Fibroblast of lung (primary cell): ENCODE measurements around the gene CXCR3. TPM values are rescaled to one million over a fixed set of nuclear protein-coding genes. Genes with fewer than 3 reads are reported as not detected.
"Not testable (repeated sequence)": the region's sequence is repeated elsewhere in the genome, so short reads cannot be mapped to it uniquely, and the experiment has no call there.

Experiments
- DNase-seq, 2 donors: peaks; one replicate each; pipeline versions ENCODE4 v3.0.0 to v3.0.0-alpha.2; 2010; ENCODE audit warnings: low read depth in 2 of 2
- H2AFZ ChIP-seq: 2 replicates; pipeline ENCODE4 v1.5.1; 2012; ENCODE audit warnings: low read length, control low read depth, inconsistent platforms
- H3K27ac ChIP-seq: 2 replicates; pipeline ENCODE4 v1.5.1; 2011; ENCODE audit warnings: low read length, control low read depth; ENCODE audit not compliant: insufficient read depth
- H3K27me3 ChIP-seq: 2 replicates; pipeline ENCODE4 v1.5.1; 2011; ENCODE audit warnings: mild to moderate bottlenecking, low read length; ENCODE audit not compliant: control insufficient read depth, insufficient read depth
- H3K36me3 ChIP-seq: 2 replicates; pipeline ENCODE4 v1.5.1; 2011; ENCODE audit warnings: low read length; ENCODE audit not compliant: control insufficient read depth, insufficient read depth
- H3K4me1 ChIP-seq: 2 replicates; pipeline ENCODE4 v1.5.1; 2011; ENCODE audit warnings: low read length; ENCODE audit not compliant: control insufficient read depth, insufficient read depth; ENCODE audit errors: extremely low read depth
- H3K4me2 ChIP-seq: 2 replicates; pipeline ENCODE4 v1.5.1; 2011; ENCODE audit warnings: low read length, control low read depth; ENCODE audit not compliant: insufficient read depth; ENCODE audit errors: extremely low read depth
- H3K4me3 ChIP-seq, 4 experiments: fragments of 200-600 bp in 1 of 4; sonication (generic) in 1 of 4; replicated peaks in 1 of 4; 2 replicates each; pipeline ENCODE4 v1.5.1; 2011 to 2016; ENCODE audit warnings: low read length in 4 of 4, low read depth in 3 of 4, mild to moderate bottlenecking in 3 of 4, control low read depth in 2 of 4, inconsistent platforms in 1 of 4, mixed read lengths in 1 of 4; ENCODE audit not compliant: insufficient read depth in 1 of 4; ENCODE audit errors: control extremely low read depth in 1 of 4
- H3K79me2 ChIP-seq: 2 replicates; pipeline ENCODE4 v1.5.1; 2012; ENCODE audit warnings: mild to moderate bottlenecking, low read length, inconsistent platforms; ENCODE audit not compliant: control insufficient read depth, insufficient read depth
- H3K9ac ChIP-seq: 2 replicates; pipeline ENCODE4 v1.5.1; 2011; ENCODE audit warnings: mild to moderate bottlenecking, low read length, control low read depth; ENCODE audit not compliant: insufficient read depth
- H3K9me3 ChIP-seq: 2 replicates; pipeline ENCODE4 v1.5.1; 2012; ENCODE audit warnings: low read depth, low read length; ENCODE audit not compliant: control insufficient read depth, insufficient read depth
- H4K20me1 ChIP-seq: 2 replicates; pipeline ENCODE4 v1.5.1; 2011; ENCODE audit warnings: low read length; ENCODE audit not compliant: control insufficient read depth, insufficient read depth; ENCODE audit errors: extremely low read depth
- CTCF ChIP-seq, 2 donors: IDR thresholded peaks in 1 of 2; conservative IDR thresholded peaks in 1 of 2; 1 replicate in 1 of 2; 2 replicates in 1 of 2; pipeline ENCODE4 v1.5.1; 2011 to 2012; ENCODE audit warnings: low read length in 2 of 2, control low read depth in 1 of 2, inconsistent platforms in 1 of 2, low read depth in 1 of 2, mild to moderate bottlenecking in 1 of 2
- EZH2 ChIP-seq: IDR thresholded peaks from 2 replicates; pipeline ENCODE4 v1.5.1; 2012; ENCODE audit warnings: low read length, control low read depth, mild to moderate bottlenecking; ENCODE audit errors: missing control alignments
- polyA plus RNA-seq, 2 donors: library from polyadenylated mRNA; depleted of rRNA in 1 of 2; stranded (reverse) in 1 of 2; unstranded in 1 of 2; fragments of >200 nt; gene quantifications; 2 replicates each; pipeline ENCODE4 v1.2.1, GENCODE V29; 2011 to 2012; ENCODE audit warnings: missing spikeins in 1 of 2
- total RNA-seq: library from RNA; depleted of rRNA; stranded (reverse); fragments of >200 nt; gene quantifications from 2 replicates; pipeline ENCODE4 v1.2.1, GENCODE V29; 2014

The CXCR3 gene
- total and polyA plus RNA-seq, 2 donors (not counting 1 experiment from before 2014, with no cell fraction given): not detected

GRCh38 chrX:71578253-71579135 lies 39.8 kb downstream of the CXCR3 start, which contains the start of gene GCNA:
TSS of gene GCNA (plus strand) at chrX:71578437. CDS start at chrX:71580822, 2,385 bp downstream.
- Histone ChIP-seq H4K20me1 (no peaks in the 10 kb centered on the region), H3K4me2 (no peak within 1 kb of the TSS), H3K9me3 (no peaks in the 10 kb centered on the region), H3K79me2 (no peaks in the 10 kb centered on the region), H3K9ac (no peak within 1 kb of the TSS), H3K27me3 (no peaks in the 10 kb centered on the region), H3K4me1 (no peaks in the 10 kb centered on the region), H2AFZ (no peak within 1 kb of the TSS), H3K4me3 (no peak within 1 kb of the TSS), H3K27ac (no peak within 1 kb of the TSS), H3K36me3 (no peaks in the 10 kb centered on the region)
- DNase-seq: no peak
- no peak for TF ChIP-seq CTCF (conservative IDR thresholded peaks at IDR 0.05 in 1 of 2, IDR thresholded peaks at IDR 0.05 in 1 of 2; ENCODE audit: low read depth in 1 of 2, low read length in 2 of 2)
- TF ChIP-seq EZH2: no peak

GRCh38 chrX:71577682-71578081 lies 40.6 kb downstream of the CXCR3 start:
- Histone ChIP-seq H3K4me1 (no peaks in the 10 kb centered on the region), H3K27ac (no peak overlapping the region), H4K20me1 (no peaks in the 10 kb centered on the region), H3K36me3 (no peaks in the 10 kb centered on the region), H3K79me2 (no peaks in the 10 kb centered on the region), H3K27me3 (no peaks in the 10 kb centered on the region), H3K4me2 (no peak overlapping the region), H3K9ac (no peak overlapping the region), H2AFZ (no peak overlapping the region), H3K9me3 (no peaks in the 10 kb centered on the region), H3K4me3 (no peak overlapping the region)
- TF ChIP-seq CTCF (conservative IDR thresholded peaks at IDR 0.05 in 1 of 2, IDR thresholded peaks at IDR 0.05 in 1 of 2; ENCODE audit: low read depth in 1 of 2, low read length in 2 of 2) (no peak), EZH2 (no peak)
- DNase-seq: peak in 1 of 2 donors; percentile 3

GRCh38 chrX:71573590-71573989 lies 44.7 kb downstream of the CXCR3 start:
- TF ChIP-seq EZH2: no peak
- TF ChIP-seq CTCF (conservative IDR thresholded peaks at IDR 0.05 in 1 of 2, IDR thresholded peaks at IDR 0.05 in 1 of 2; ENCODE audit: low read depth in 1 of 2, low read length in 2 of 2): no peak
- no peak overlapping the region for H3K27ac ChIP-seq

GRCh38 chrX:71571390-71571789 lies 46.9 kb downstream of the CXCR3 start:
- H3K36me3 ChIP-seq, H3K9me3 ChIP-seq, H3K27me3 ChIP-seq, H4K20me1 ChIP-seq, DNase-seq, H3K4me3 ChIP-seq, H3K27ac ChIP-seq, H3K79me2 ChIP-seq, H3K4me2 ChIP-seq, H2AFZ ChIP-seq, H3K4me1 ChIP-seq, H3K9ac ChIP-seq: not testable (repeated sequence)

More at GRCh38 chrX:71573590-71573989, 44.7 kb downstream of the CXCR3 start:
- no peaks in the 10 kb centered on the region for H3K79me2 ChIP-seq
- H3K27me3 ChIP-seq: no peaks in the 10 kb centered on the region
- peaks cover 1% of the 10 kb centered on the region for H3K36me3 ChIP-seq
- no peaks in the 10 kb centered on the region for H3K9me3 ChIP-seq
- no peak overlapping the region for H3K4me3 ChIP-seq
- H3K4me2 ChIP-seq: no peak overlapping the region
- no peak overlapping the region for H3K9ac ChIP-seq
- DNase-seq: no peak
- no peak overlapping the region for H2AFZ ChIP-seq
- H4K20me1 ChIP-seq: no peaks in the 10 kb centered on the region
- H3K4me1 ChIP-seq: no peaks in the 10 kb centered on the region
